PFSK-1 (cell line): ENCODE measurements around the gene DPP8.

ENCODE experiments used
- POLR2AphosphoS5 ChIP-seq: IDR thresholded peaks from 2 replicates; pipeline ENCODE4 v1.6.1; 2012; ENCODE audit warnings: low read depth, mild to moderate bottlenecking, control low read depth, low read length, moderate library complexity
- SIN3A ChIP-seq: IDR thresholded peaks from 2 replicates; pipeline ENCODE4 v1.6.1; 2012; ENCODE audit warnings: mild to moderate bottlenecking, low read length, moderate library complexity, borderline replicate concordance; ENCODE audit not compliant: insufficient read depth

DNA sequence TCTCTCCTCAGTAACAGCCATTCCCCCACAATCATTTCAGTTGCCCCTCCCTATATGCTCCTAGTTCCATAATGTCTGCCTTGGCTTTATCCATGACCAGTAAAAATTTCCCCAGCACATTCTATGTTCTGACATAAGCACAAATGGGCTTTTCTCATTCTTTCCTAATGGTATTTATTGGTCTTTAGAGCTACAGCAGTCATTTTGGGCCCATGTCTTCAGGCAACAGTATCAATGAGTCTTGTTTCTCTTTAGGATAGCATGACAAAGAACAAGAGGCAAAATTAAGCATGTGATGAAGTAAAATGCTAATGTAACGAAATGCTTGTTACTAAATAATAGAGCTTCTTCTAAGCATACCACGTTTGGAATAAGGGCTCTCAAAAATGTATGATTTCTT lies 8.2 kb downstream of the DPP8 start:
- TF ChIP-seq POLR2AphosphoS5: no peak
- no peak for TF ChIP-seq SIN3A
